Pancreas (tissue), 10 donors: ENCODE data around the gene SLC49A3. TPM values are rescaled to one million over a fixed set of nuclear protein-coding genes. Genes with fewer than 3 reads are reported as not detected.
"Not testable (repeated sequence)": the region's sequence is repeated elsewhere in the genome, so short reads cannot be mapped to it uniquely, and the experiment has no call there.

Source experiments
- ATAC-seq, 4 donors: fragments of 200-7000 bp; cut with Tn5 transposase; one replicate each; pipeline versions ENCODE4 v1.8.0 to v1.9.1; 2020; ENCODE audit warnings: mild to moderate bottlenecking in 4 of 4, moderate library complexity in 4 of 4
- DNase-seq, 6 donors: peaks; one replicate each; pipeline ENCODE4 v3.0.0-alpha.2; 2020
- FAIRE-seq: peaks from 2 replicates; lab custom pipeline; 2012; peaks lifted over from hg19 to GRCh38; lab: Jason Lieb, UNC
- H3K27ac ChIP-seq, 4 donors: fragments of 200-600 bp; sonication (generic); 1 replicate in 3 of 4; 2 replicates in 1 of 4; pipeline versions ENCODE4 v1.5.0 to v1.8.0; 2020
- H3K27me3 ChIP-seq, 4 donors: fragments of 200-600 bp; one replicate each; pipeline ENCODE4 v1.8.0; 2021
- H3K36me3 ChIP-seq, 3 donors: fragments of 200-600 bp; sonication (generic) in 1 of 3; one replicate each; pipeline versions ENCODE4 v1.5.0 to v1.8.0; 2020 to 2021
- H3K4me1 ChIP-seq, 3 donors: fragments of 200-600 bp; one replicate each; pipeline ENCODE4 v1.8.0; 2021
- H3K4me3 ChIP-seq, 4 donors: fragments of 200-600 bp; sonication (generic) in 2 of 4; one replicate each; pipeline versions ENCODE4 v1.5.0 to v1.8.0; 2020 to 2021
- H3K9me3 ChIP-seq, 4 donors: fragments of 200-600 bp; one replicate each; pipeline ENCODE4 v1.8.0; 2021
- WGBS, 2 donors: extraction: QIAGEN DNeasy Blood & Tissue Kit; methylation state at CpG; one replicate each; pipeline ENCODE4 v1.1.7; 2013; 5-methylcytosine and 5-hydroxymethylcytosine counted together
- intact Hi-C, 3 donors: fragments of 100-400 bp; cut with DNase I; formaldehyde crosslinking; loops; one replicate each; pipeline versions ENCODE4 v1.11.1 to v1.14.2; 2022
- polyA plus RNA-seq, 2 donors: library from polyadenylated mRNA; stranded (reverse); fragments of 200-250 nt; gene quantifications; one replicate each; pipeline ENCODE4 v1.2.3, GENCODE V29; 2013
- total RNA-seq, 6 donors: library from RNA; stranded (reverse); fragmentation: NEBNext Ultra II Directional in 4 of 6; extraction: Animal tissue kit (Norgen Biotek cat#: 25700) in 4 of 6; gene quantifications; one replicate each; pipeline versions ENCODE4 v1.2.1 to v1.2.4, GENCODE V29; 2021 to 2023
- TF ChIP-seq, protein P1 (sequence below), 4 donors: fragments of 200-600 bp; sonication (generic) in 3 of 4; IDR thresholded peaks; one replicate each; pipeline versions ENCODE4 v1.5.0 to v1.8.0; 2021; ENCODE audit warnings: antibody characterized with exemption in 4 of 4
- donor health status: healthy with polysubstance abuse.
- donor health status: DM: no; HTN: no; CAD: no; lungs with moderate emphysema.
- donor health status: DM: no; HTN: no; CAD: no.
- donor health status: control.
- donor health status: control.
- donor health status: Bipolar disorder and iron deficiency.
- donor health status: DM: yes; HTN: yes; CAD: no.
- donor health status: DM: no; HTN: no; CAD: no.
- donor health status: DM: no; HTN: no; CAD: no.
- donor health status: DM: yes; HTN: yes; CAD: no.

The SLC49A3 gene
- total and polyA plus RNA-seq, 8 donors = 3.3 to 20.8 (median 6.1) TPM

DNA sequence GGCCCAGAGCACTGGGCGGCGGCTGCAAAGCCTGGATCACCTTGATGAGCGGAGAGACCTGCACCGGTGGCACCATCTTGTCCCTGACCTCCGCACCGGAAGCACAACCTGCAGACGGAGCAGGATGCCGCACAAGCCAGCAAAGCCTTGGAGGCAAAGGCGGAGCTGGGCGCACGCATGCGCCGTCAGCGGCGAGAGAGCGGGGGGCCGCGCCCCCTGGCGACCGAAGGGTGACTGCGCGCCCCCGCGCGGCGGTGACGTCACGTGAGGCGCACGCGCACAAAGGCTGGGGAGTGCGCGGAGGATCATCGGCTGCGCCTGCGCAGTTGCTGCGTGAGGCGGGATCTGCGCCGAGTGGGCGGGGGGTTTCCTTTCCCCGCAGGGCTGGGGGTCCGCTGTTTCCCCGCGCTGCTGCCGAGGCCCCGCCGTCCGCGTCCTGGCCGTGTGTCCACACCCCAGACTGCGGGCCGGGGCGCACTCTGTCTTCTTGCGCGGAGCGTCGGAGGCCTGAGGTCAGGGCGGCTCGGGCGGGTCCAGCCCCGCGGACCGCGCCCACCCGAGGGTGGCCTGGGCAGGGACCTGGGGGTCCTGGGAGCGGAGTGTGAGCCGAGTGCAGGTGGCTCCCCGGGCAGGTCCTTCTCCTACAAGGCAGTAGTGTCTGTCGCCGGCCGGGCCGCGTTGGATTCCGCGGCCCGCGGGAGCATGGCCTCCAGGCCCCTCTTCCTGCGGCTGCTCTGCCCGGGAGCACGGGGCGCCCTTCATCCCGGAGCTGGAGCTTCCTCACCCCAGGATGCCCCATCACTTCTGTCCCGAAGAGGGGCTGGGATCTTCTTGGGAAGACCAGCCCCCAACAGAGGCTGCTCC, 14.5 kb downstream of the SLC49A3 start, which contains the start of the genes ATP5ME and MYL5:
ATP5ME (minus strand) TSS at position 105 of the 864 bp plus-strand sequence; CDS start at position 76, 29 bp downstream.
MYL5 (plus strand) TSS at position 371 of the 864 bp plus-strand sequence. CDS start 3,485 bp downstream, outside the sequence.
- intact Hi-C loops = no loop called here
- no peak for FAIRE-seq
- Histone ChIP-seq H3K9me3 (no peaks in the 10 kb centered on the region), H3K36me3 (peaks cover 0 to 8% (median 0%) of the 10 kb centered on the region in 3 donors), H3K27ac (peak within 1 kb of the TSS; percentile 85 to 92 (median 86)), H3K27me3 (no peaks in the 10 kb centered on the region), H3K4me1 (peaks cover 0 to 15% (median 12%) of the 10 kb centered on the region in 3 donors), H3K4me3 (peak within 1 kb of the TSS; percentile 79 to 94 (median 89))
- WGBS, 2 donors = 0% methylated on average over 68 to 84 of the region's 84 CpGs
- ATAC-seq = peak; percentile 89 to 94 (median 92)
- TF ChIP-seq, protein P1, sequence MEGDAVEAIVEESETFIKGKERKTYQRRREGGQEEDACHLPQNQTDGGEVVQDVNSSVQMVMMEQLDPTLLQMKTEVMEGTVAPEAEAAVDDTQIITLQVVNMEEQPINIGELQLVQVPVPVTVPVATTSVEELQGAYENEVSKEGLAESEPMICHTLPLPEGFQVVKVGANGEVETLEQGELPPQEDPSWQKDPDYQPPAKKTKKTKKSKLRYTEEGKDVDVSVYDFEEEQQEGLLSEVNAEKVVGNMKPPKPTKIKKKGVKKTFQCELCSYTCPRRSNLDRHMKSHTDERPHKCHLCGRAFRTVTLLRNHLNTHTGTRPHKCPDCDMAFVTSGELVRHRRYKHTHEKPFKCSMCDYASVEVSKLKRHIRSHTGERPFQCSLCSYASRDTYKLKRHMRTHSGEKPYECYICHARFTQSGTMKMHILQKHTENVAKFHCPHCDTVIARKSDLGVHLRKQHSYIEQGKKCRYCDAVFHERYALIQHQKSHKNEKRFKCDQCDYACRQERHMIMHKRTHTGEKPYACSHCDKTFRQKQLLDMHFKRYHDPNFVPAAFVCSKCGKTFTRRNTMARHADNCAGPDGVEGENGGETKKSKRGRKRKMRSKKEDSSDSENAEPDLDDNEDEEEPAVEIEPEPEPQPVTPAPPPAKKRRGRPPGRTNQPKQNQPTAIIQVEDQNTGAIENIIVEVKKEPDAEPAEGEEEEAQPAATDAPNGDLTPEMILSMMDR (IDR thresholded peaks at IDR 0.05) = peak; percentile 65 to 98 (median 90)
- DNase-seq = peak; percentile 95 to 100 (median 98)

DNA sequence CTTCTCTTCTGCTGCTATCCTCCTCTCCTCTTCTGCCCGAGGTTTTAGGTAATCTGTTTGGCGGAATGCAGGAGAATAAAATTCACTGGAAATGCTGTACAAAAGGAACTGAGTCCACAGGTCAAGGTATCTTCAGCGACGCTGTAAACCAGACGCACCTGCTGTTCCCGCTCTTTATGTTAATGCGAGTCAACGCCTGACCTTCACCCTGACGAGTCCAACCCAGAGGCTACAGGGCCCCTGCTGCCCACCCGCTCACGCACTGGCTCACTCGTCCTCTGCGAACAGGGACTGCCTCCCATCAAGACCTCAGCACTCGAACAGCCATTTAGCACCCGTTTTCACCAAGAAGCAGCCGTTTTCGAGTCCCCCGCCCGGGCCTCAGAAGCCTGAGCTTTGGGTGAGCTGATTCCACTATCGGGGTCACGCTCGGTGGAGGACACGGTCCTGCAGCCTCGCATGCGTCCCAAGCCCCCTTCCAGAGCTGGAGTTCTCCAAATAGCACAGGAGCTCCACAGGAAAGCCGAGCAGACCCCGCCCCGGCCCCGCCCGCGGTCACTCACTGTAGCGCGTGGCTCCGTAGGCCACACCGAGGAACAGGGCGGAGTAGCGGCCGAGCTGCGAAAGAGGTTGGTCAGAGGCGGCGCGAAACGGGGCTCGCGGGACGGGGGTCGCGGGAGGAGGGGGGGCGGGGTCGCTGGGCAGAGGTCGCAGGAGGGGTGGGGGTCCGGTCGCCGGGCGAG, 15.4 kb downstream of the SLC49A3 start:
- peak overlapping the region in 2 of 4 donors; percentile 33 to 92 for H3K27ac ChIP-seq
- peak in 2 of 6 donors; percentile 52 to 88 for DNase-seq

DNA sequence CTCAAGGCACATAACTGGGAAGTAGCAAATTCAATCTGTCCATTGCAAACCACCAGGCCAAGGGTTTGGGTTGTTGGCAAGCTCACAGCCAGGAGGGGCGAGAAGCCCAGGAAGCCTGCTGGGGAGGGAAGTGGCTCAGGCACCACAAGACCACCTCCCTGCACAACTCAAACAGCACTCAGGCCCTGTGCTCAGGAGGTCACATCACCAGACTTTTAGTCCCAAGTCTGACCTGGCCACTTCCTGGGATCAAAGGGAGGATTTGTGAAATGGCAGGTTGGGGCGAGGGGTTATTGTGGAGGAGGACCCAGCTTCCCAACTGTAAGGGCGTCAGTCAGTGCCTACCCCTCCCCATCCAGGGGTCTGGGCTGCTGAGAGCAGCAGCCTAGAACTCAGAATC, 17.2 kb downstream of the SLC49A3 start:
- FAIRE-seq = no peak
- TF ChIP-seq, protein P1 (IDR thresholded peaks at IDR 0.05) = no peak
- H3K36me3 ChIP-seq = peaks cover 0 to 8% (median 0%) of the 10 kb centered on the region in 3 donors
- DNase-seq = peak in 1 of 6 donors; percentile 13
- H3K9me3 ChIP-seq = no peaks in the 10 kb centered on the region
- intact Hi-C loops = no loop called here
- no peak for ATAC-seq
- H3K4me3 ChIP-seq = no peak overlapping the region
- H3K4me1 ChIP-seq = peaks cover 0 to 15% (median 12%) of the 10 kb centered on the region in 3 donors
- H3K27ac ChIP-seq = no peak overlapping the region
- 94 to 95% methylated on average over 3 of the region's 3 CpGs for WGBS, 2 donors
- no peaks in the 10 kb centered on the region for H3K27me3 ChIP-seq

More for the DNA sequence above, 15.4 kb downstream of the SLC49A3 start:
- Histone ChIP-seq H3K9me3 (no peaks in the 10 kb centered on the region), H3K27me3 (no peaks in the 10 kb centered on the region), H3K36me3 (peaks cover 0 to 8% (median 0%) of the 10 kb centered on the region in 3 donors), H3K4me3 (peak overlapping the region; percentile 79 to 94 (median 89)), H3K4me1 (peaks cover 0 to 15% (median 12%) of the 10 kb centered on the region in 3 donors)
- TF ChIP-seq, protein P1 (IDR thresholded peaks at IDR 0.05) = no peak
- FAIRE-seq (no peak), ATAC-seq (peak; percentile 25 to 29 (median 28))
- intact Hi-C loops = no loop called here
- WGBS, 2 donors = 5% methylated on average over 47 to 55 of the region's 55 CpGs

DNA sequence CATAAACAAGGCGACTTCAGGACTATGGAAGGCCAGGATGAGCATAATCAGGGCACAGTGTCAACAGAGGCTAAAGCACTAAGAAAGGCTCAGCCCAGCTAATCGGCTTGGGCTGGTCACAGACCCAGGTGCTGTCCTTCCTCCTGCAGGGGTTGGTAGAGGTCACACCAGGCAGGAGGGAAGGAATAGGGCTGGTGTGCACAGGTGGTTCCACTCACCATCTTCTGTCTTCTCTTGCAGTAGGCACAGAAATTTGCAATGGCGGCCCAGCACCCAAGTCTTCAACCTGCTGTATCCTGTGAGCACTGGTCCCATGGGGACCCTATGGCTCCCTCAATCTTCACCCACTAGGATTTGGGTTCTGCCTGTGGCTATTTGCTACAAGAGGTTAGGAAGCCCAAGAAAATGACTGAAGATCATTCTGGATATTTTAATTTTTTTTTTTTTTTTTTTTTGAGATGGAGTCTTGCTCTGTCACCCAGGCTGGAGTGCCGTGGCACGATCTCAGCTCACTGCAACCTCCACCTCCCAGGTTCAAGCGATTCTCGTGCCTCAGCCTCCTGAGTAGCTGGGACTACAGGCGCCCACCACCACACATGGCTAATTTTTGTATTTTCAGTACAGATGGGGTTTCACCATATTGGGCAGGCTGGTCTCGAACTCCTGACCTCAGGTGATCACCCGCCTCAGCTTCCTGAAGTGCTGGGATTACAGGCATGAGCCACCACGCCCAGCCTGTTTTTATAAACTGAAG, 19.0 kb downstream of the SLC49A3 start:
- H3K27ac ChIP-seq, H3K9me3 ChIP-seq, ATAC-seq, intact Hi-C loops, H3K36me3 ChIP-seq, H3K4me1 ChIP-seq, FAIRE-seq, H3K27me3 ChIP-seq, H3K4me3 ChIP-seq: not testable (repeated sequence)
- peak in 1 of 6 donors; percentile 25 for DNase-seq
- WGBS, 2 donors = 92 to 98% methylated on average over 11 of the region's 11 CpGs

DNA sequence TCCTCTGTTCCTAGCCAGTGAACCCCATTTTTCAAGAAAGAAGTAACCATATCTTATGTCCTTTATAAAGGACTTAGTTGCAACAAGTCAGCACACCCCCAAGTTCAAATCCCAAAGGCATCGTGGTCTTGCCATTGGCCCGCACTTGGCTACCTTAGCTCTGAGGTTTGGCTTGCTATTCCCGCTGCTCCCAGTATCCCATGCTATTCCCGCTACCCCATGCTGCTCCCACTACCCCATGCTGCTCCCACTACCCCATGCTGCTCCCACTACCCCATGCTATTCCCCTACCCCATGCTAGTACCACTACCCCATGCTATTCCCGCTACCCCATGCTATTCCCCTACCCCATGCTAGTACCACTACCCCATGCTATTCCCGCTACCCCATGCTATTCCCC, 20.7 kb downstream of the SLC49A3 start:
- intact Hi-C loops, ATAC-seq, H3K36me3 ChIP-seq, H3K27me3 ChIP-seq, H3K27ac ChIP-seq, H3K4me3 ChIP-seq, FAIRE-seq, H3K4me1 ChIP-seq, H3K9me3 ChIP-seq: not testable (repeated sequence)
- peak in 1 of 6 donors; percentile 6 for DNase-seq
- 85 to 87% methylated on average over 6 of the region's 6 CpGs for WGBS, 2 donors
